SJCRH30 (cell line): ENCODE data around the gene FAM120B. TPM values are rescaled to one million over a fixed set of nuclear protein-coding genes. Genes with fewer than 3 reads are reported as not detected.

Experiments
- DNase-seq, 2 experiments: peaks; one replicate each; pipeline ENCODE4 v3.0.0-alpha.2; 2015 to 2020
- H3K27ac ChIP-seq: fragments of 250-450 bp; sonication (Bioruptor Pico); 2 replicates; pipeline ENCODE4 v1.5.1; 2020; ENCODE audit warnings: mild to moderate bottlenecking, moderate library complexity
- H3K27me3 ChIP-seq: fragments of 250-450 bp; sonication (Bioruptor Pico); 2 replicates; pipeline ENCODE4 v1.5.1; 2020; ENCODE audit warnings: mild to moderate bottlenecking, moderate library complexity
- H3K36me3 ChIP-seq: fragments of 250-450 bp; sonication (Bioruptor Pico); 2 replicates; pipeline ENCODE4 v1.5.1; 2020; ENCODE audit warnings: mild to moderate bottlenecking, moderate library complexity
- H3K4me1 ChIP-seq: fragments of 250-450 bp; sonication (Bioruptor Pico); 2 replicates; pipeline ENCODE4 v1.5.1; 2020; ENCODE audit warnings: mild to moderate bottlenecking, moderate library complexity
- H3K4me3 ChIP-seq: fragments of 250-450 bp; sonication (Bioruptor Pico); 2 replicates; pipeline ENCODE4 v1.5.1; 2020; ENCODE audit warnings: mild to moderate bottlenecking, moderate library complexity
- H3K9me3 ChIP-seq: fragments of 250-450 bp; sonication (Bioruptor Pico); replicated peaks from 2 replicates; pipeline ENCODE4 v1.5.1; 2020; ENCODE audit warnings: mild to moderate bottlenecking, moderate library complexity
- total RNA-seq: library from RNA; depleted of rRNA; stranded (reverse); fragments of >200 nt; shearing (Covaris generic); gene quantifications from 2 replicates; pipeline ENCODE4 v1.2.3, GENCODE V29; 2014

The FAM120B gene
- total RNA-seq, 1 experiment from 2014 or later: 21.4 TPM

DNA sequence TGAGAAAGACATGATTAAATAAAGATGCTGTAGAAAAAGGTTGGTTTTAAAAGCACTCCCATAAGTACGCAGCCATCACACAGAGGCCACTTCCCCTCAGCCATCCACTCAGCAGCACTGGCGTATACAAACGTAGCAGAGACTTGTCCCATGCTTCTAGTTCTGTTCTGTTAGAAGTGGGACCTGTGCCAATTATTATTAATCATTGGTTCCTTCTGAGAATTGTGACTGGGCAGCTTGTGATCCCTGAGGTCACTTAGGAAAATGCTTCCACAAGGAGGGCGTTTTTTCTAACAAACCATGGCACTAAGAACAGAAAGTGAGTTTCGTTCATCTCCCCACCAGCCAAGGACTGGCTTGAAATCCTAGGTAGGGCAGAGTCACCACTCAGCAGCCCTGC lies 53.9 kb downstream of the FAM120B start:
- H3K4me1 ChIP-seq: no peaks in the 10 kb centered on the region
- no peak for DNase-seq
- no peak overlapping the region for H3K4me3 ChIP-seq
- H3K27ac ChIP-seq: no peak overlapping the region
- no peaks in the 10 kb centered on the region for H3K9me3 ChIP-seq
- peaks cover 16% of the 10 kb centered on the region; the same call in 1 of the 2 replicates for H3K36me3 ChIP-seq
- H3K27me3 ChIP-seq: no peaks in the 10 kb centered on the region

DNA sequence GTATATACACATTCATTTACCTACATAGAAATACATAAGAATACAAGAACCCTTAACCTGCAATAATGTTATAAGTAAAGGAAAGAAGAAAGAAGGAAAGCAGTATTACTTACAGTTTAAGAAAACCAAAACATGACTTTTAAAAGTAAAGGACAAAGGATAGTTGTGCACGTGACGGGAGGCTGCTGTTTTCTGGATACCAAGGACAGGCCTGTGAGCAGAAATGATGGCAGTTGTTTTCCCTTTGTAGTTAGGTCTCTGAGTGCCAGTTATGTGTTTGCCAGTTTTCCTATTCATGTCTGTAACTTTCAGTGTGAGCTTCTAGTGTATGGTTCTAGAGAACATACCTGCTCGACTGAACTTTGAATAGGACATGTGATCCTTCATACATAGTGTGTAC lies 54.8 kb downstream of the FAM120B start:
- Histone ChIP-seq H3K4me3 (no peak overlapping the region), H3K36me3 (peaks cover 16% of the 10 kb centered on the region; the same call in 1 of the 2 replicates), H3K4me1 (no peaks in the 10 kb centered on the region), H3K27ac (no peak overlapping the region), H3K27me3 (no peaks in the 10 kb centered on the region), H3K9me3 (no peaks in the 10 kb centered on the region)
- no peak for DNase-seq

DNA sequence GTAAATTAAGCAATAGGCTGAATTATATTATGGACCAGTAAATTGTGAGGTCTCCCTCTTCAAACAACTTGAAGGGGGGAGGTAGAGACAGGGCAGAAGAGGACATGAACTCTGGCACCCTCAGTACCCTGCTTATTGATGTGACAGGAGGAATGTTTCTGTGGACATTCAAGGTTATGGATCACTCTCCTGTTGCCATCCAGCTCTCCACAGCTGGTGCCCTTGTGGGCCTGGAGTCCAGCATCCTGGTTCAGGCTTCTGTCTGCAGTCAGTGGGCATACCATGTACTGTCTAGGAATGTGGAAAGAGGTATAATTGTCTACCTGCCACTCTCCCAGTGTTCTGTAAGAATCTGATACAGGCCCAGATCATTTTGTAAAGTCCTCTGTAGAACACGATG lies 55.6 kb downstream of the FAM120B start:
- peaks cover 16% of the 10 kb centered on the region; the same call in 1 of the 2 replicates for H3K36me3 ChIP-seq
- no peak overlapping the region for H3K4me3 ChIP-seq
- no peak for DNase-seq
- no peak overlapping the region for H3K27ac ChIP-seq
- H3K4me1 ChIP-seq: no peaks in the 10 kb centered on the region
- no peaks in the 10 kb centered on the region for H3K27me3 ChIP-seq
- no peaks in the 10 kb centered on the region for H3K9me3 ChIP-seq

DNA sequence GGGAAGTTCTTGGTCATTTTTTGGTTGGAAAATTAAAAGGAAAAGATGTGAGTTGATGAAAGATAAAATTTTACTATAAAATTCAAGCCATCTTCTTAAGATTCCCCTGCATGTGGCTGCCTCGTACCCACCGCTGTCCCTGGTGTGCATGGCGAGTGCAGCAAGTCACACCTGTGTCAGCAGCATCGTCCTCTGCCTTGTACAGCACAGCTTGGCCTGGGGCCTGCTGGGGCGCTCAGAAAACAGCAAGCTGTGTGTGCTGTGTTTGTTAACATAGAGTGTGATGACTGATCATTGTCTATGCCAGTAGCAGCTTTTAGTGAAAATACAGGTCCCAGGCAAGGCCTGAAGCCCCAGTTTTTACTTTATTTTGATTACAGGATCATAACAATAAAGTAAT lies 56.7 kb downstream of the FAM120B start:
- no peak overlapping the region for H3K27ac ChIP-seq
- H3K4me1 ChIP-seq: no peaks in the 10 kb centered on the region
- no peak for DNase-seq
- peaks cover 19% of the 10 kb centered on the region for H3K36me3 ChIP-seq
- H3K27me3 ChIP-seq: no peaks in the 10 kb centered on the region
- no peaks in the 10 kb centered on the region for H3K9me3 ChIP-seq
- no peak overlapping the region for H3K4me3 ChIP-seq

DNA sequence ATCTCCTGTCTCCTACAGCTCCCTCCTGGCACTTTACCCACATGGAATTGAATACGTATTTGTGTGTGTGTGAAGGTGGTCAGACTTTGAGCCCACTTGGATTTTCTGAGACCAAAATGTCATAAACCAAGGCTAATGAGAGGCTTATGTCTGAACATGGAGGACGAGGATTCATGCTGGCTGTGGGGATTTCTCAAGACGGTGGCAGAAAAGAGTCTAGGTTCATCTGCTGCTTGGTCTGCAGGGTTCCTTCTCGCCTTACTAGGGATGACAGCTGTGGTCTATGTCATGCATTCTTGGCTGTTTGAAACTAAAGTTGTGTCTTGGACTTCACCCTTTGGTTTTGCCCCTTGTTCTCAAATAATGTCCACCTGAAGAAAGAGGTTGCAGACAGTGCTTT lies 58.6 kb downstream of the FAM120B start:
- Histone ChIP-seq H3K27ac (no peak overlapping the region), H3K4me1 (no peaks in the 10 kb centered on the region), H3K27me3 (no peaks in the 10 kb centered on the region), H3K4me3 (no peak overlapping the region), H3K9me3 (no peaks in the 10 kb centered on the region), H3K36me3 (peaks cover 15% of the 10 kb centered on the region)
- no peak for DNase-seq

DNA sequence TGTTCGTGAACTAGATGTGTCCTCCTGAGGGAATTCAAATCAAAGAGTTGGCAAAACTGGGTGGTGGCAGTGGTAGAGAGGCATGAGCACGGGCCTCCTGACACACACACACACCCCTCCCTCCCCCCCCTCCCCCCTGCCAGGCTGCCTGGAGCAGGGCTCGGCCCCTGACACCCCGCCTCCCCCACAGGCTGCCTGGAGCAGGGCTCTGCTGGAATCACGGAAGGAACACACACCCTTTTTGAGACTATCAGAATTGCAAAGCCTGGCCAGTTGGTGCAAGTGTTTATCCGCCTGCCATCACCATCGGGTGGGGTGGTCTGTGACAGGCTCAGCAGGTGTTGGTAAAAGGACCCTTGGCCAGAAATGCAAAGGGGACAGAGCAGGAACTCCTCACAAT lies 59.0 kb downstream of the FAM120B start:
- peak in 1 of 2 experiments; percentile 35 for DNase-seq
- Histone ChIP-seq H3K9me3 (no peaks in the 10 kb centered on the region), H3K36me3 (peaks cover 11% of the 10 kb centered on the region; the same call in 1 of the 2 replicates), H3K27me3 (no peaks in the 10 kb centered on the region), H3K4me1 (no peaks in the 10 kb centered on the region), H3K27ac (no peak overlapping the region), H3K4me3 (no peak overlapping the region)

DNA sequence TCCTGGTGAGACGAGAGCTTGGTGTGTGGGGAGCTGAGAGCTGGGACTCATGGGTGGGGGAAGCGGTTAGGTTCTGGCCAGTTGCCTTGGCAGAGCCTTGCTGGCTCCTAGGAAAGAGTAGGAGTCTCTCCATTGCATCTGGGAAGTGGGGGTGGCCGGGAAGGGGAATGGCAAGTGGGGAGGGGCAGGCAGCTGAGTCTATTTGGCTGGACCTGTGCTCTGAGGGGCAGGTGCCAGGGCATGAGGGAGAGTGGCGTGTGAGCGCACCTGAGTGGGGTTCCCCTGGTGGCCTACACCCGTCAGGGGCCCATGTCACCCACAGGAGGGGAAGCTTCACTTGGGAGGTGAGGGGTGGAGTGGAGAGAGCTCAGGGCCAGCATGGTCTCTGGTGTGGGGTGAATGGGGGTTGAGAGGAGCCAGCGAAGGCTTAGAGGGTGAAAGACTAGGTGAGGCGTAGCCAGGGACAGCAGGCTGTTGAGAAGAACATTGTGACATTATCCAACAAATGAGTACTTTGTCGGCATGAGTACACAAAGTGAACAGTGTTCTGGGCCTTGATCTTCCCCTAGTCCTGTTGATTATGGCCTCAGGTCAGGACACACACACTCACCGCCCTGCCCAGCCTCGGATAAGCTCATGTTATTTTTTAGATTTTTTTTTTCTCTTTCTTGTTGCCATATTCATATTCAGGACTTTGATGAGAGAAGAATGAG lies 59.8 kb downstream of the FAM120B start:
- Histone ChIP-seq H3K9me3 (no peaks in the 10 kb centered on the region), H3K36me3 (peaks cover 9% of the 10 kb centered on the region; the same call in 1 of the 2 replicates), H3K27ac (no peak overlapping the region), H3K27me3 (no peaks in the 10 kb centered on the region), H3K4me3 (no peak overlapping the region), H3K4me1 (no peaks in the 10 kb centered on the region)
- no peak for DNase-seq

DNA sequence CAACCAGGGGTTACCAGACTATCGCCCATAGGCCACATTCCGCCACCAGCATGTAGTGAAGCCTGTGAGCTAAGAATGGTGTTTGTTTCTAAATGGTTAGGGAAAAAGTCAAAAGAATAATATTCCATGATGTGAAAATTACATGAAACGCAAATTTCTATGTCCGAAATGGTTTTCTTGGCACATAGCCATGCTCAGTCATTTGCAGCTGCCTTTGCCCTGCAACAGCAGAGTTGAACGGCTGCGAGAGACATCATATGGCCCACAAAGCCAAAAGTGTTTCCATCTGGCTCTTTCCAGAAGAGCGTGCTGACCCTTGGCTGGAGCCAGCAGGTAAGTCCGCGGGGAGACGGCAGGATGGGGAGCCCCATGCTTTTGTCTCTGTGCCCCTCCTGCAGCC lies 60.7 kb downstream of the FAM120B start:
- Histone ChIP-seq H3K27ac (no peak overlapping the region), H3K4me1 (no peaks in the 10 kb centered on the region)
- peak; percentile 23 to 43 for DNase-seq

DNA sequence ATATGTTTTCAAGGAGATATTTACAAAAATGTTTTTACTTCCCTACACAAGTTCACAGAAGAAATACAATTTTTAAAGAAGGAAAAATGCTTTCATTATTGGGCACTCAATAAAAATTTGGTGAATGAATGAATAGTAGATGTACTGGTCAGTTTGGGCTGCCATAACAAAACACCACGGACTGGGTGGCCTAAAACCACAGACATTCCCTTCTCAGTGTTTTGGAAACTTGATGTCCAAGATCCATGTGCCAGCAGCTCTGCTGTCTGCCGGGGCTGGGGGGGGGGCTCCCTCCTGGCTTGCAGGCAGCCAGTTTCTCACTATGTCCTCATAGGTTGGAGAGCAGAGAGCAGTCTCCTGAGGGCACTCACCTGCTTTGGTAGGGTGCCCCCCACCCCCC lies 62.0 kb downstream of the FAM120B start:
- H3K4me3 ChIP-seq: no peak overlapping the region
- H3K9me3 ChIP-seq: no peaks in the 10 kb centered on the region
- H3K27ac ChIP-seq: no peak overlapping the region
- H3K4me1 ChIP-seq: no peaks in the 10 kb centered on the region
- no peak for DNase-seq
- peaks cover 5% of the 10 kb centered on the region for H3K36me3 ChIP-seq
- H3K27me3 ChIP-seq: no peaks in the 10 kb centered on the region

More for the DNA sequence above, 60.7 kb downstream of the FAM120B start:
- no peaks in the 10 kb centered on the region for H3K9me3 ChIP-seq
- H3K4me3 ChIP-seq: no peak overlapping the region
- H3K27me3 ChIP-seq: no peaks in the 10 kb centered on the region
- H3K36me3 ChIP-seq: peaks cover 5% of the 10 kb centered on the region; the same call in 1 of the 2 replicates

DNA sequence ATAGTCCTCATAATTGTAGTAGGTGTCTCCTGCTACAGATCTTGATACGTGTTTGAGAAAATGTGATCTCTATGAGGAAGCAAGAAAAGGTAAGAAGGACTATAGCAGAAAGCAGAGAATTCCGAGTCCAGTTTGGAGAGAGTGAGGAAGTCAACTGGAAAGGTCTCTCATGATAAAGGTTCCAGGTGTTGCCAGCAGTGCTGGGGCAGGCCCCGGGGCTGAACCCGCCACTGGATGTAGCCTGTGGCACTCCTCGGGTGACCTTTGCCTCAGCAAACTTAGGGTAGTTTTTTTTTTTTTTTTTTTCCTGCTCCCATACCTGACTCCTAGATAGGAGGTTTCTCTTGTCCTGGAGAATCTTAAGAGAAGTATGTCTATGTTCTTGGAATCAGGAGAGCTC lies 62.8 kb downstream of the FAM120B start:
- Histone ChIP-seq H3K4me1 (no peaks in the 10 kb centered on the region), H3K36me3 (peaks cover 5% of the 10 kb centered on the region), H3K4me3 (no peak overlapping the region), H3K9me3 (no peaks in the 10 kb centered on the region), H3K27ac (no peak overlapping the region), H3K27me3 (no peaks in the 10 kb centered on the region)
- DNase-seq: no peak

DNA sequence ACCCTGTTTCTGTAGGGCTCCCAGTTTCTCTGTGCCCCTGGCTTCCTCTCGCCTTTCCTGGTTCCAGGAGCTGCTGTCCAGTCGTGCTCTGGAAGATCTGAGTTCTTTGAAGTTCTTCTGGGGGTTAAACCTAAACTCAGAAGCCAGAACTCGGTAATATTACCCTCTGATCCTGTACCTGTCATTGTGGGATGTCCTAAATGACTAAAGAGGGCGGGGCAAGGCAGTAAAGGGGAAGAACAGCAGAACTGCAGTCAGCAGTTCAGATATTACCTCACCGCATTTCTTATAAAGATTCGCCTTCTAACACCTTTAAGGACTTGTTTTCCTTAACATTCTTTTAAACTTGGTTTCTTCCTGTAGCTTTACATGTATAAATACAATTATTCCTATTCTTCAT lies 63.9 kb downstream of the FAM120B start:
- no peaks in the 10 kb centered on the region for H3K4me1 ChIP-seq
- no peak for DNase-seq
- H3K27ac ChIP-seq: no peak overlapping the region
- peaks cover 5% of the 10 kb centered on the region for H3K36me3 ChIP-seq
- no peaks in the 10 kb centered on the region for H3K27me3 ChIP-seq
- H3K4me3 ChIP-seq: no peak overlapping the region
- H3K9me3 ChIP-seq: no peaks in the 10 kb centered on the region

DNA sequence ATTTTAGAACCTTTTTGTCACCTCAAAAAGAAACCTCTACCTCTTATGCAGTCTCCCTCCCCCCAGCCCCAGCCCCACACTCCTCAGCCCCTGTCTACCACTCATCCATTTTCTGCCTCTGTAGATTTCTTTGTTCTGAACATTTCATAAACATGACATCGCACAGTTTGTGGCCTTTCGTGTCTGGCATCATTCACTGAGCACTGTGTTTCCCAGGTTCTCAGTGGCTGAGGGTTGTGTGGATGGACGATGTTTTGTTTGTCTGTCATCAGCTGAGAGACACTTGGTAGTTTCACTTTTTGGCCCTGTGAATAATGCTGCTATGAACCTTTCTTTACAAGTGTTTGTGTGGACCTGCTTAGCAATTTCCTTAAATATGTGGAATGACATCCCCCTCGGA lies 64.5 kb downstream of the FAM120B start:
- Histone ChIP-seq H3K27ac (no peak overlapping the region), H3K4me3 (no peak overlapping the region), H3K4me1 (no peaks in the 10 kb centered on the region), H3K27me3 (no peaks in the 10 kb centered on the region), H3K36me3 (peaks cover 5% of the 10 kb centered on the region), H3K9me3 (no peaks in the 10 kb centered on the region)
- DNase-seq: no peak

DNA sequence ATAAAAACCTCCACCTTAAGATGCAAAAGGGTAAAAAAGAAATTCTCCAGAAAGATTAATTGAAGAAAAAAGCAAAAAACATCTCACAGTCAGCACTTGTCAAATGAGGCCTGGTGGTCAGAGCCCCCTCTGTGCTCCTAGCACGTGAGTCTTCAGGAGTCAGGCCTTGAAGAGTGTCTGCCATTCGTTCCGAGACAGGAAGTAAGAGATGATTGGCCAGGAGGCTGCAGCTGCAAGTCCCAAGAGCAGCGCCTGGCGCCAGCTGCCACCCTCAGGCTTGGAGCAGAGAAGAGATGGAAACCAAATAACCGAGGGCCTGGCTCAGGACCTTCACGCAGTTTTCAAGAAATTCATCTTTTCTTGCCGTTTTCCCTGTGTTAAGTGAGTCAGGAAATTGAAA lies 65.0 kb downstream of the FAM120B start:
- Histone ChIP-seq H3K4me3 (no peak overlapping the region), H3K9me3 (no peaks in the 10 kb centered on the region), H3K4me1 (no peaks in the 10 kb centered on the region), H3K36me3 (peaks cover 5% of the 10 kb centered on the region), H3K27ac (no peak overlapping the region), H3K27me3 (no peaks in the 10 kb centered on the region)
- DNase-seq: no peak

DNA sequence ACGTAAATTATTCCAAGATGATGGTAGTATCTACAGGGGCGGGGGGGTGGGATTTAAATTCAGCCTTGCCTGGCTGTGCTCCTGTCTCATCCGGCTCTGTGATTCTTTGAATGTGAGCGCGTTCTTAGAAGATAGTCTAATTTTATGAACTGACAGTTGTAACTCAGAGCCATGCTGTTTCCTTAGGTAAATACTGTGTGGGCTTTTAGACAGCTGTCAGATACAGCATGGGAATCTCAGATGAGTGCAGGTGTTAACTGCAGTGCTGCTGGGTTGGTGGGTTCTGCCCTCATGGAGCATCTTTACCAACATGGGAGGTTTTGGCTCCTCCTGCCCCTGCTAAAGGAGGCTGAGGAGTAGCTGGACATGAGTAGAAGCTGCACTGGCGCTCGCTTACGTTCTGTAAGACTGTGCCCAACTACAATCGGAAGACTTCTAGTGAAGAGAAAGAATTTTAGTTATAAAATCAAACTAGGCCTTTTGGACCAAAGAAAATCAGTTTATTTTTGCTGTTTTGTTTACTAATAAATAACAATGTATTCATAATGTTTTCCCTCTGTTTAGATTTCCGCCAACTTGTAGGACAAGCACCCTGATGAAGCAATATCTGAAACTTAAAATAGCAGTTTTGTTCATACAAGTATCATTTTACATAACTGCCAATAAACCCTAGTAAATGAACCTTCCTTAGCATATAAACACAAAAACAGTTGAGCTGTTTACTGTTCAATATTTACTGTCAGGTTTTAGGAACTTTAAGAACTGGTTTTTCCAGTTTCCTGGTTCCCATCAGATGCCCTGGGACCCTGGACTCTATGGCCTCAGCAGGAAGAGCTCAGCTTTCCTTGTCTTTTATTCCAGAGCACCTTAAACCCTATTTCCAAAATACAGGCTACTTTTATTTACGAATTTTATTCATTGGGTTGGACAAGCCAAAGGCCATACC lies 66.1 kb downstream of the FAM120B start:
- Histone ChIP-seq H3K27ac (no peak overlapping the region), H3K4me3 (no peak overlapping the region), H3K9me3 (no peaks in the 10 kb centered on the region), H3K27me3 (no peaks in the 10 kb centered on the region), H3K4me1 (no peaks in the 10 kb centered on the region), H3K36me3 (peaks cover 5% of the 10 kb centered on the region)
- DNase-seq: no peak
